GM21786 (cell line): ENCODE measurements around the gene ABI3BP.

Experiments
- ATAC-seq: cut with Tn5 transposase; IDR thresholded peaks from one replicate; pipeline ENCODE4 v1.9.1; 2021; ENCODE audit not compliant: unreplicated experiment

The ABI3BP gene

DNA sequence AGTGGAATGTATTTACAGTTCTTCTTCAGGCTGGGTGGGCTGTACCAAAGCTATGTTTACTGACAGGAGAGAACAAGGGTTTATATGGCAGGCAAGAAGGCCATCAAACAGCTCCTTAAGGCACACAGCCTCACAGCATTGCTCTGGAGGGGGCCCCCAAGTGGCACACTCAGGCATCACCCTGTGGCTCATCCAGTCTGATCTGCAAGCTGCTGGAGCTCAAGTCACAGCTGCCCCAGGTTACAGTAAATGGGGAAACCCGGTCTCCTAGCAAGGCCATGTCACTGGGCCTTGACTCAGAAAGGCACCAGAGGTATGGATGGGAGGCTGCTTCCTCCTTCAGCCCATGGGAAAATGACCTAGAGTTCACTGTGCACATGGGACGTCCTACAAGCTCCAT lies 216.5 kb downstream of the ABI3BP start:
- no peak for ATAC-seq

DNA sequence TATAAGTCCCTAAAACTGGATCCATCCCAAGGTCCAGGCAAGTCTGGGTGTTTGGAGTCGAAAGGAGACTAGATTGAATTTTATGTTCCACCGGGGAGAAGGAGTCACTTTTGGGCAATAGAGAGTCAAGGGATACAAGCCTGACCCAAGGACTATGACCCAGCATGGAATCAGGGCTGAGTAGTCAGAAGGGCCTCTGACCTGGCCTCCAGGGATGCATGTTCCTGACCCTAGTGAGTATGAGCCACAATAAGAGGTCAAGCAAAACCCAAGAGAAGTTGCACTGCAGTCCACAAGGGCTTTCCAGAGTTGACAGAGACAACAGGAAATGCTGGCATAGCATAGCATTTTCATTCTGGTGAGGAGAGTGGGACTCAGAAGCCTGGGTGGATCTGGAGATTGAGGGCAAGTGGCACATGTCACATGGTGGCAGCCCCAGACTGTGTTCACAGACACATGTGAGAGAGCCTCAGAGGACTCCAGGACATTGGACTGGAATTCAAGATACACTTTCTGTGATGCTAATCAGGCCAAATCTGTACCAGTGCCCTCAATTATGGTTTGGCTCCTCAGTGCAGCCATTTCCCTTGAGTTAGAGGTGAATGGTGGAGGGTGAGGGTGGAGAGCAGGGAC lies 217.0 kb downstream of the ABI3BP start:
- ATAC-seq, result no peak

DNA sequence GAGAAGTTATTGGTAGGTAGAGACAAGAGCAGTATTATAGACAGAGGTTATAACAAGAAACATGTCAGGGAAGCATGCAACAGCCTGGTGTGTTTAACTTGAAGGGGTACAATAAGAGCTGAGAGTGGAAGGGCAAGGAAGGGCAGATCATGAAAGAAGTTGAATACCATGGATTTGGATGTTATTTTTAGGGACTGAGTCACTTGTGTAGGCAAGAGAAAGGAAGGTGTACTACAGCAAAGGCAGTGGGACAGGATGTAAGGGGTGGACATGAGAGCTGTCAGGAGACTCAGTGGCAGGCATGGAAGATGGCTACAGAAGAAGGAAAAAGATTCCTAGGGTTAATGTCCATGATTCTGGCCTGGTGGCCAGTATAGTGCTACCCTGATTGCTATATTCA lies 217.6 kb downstream of the ABI3BP start:
- ATAC-seq, result no peak

DNA sequence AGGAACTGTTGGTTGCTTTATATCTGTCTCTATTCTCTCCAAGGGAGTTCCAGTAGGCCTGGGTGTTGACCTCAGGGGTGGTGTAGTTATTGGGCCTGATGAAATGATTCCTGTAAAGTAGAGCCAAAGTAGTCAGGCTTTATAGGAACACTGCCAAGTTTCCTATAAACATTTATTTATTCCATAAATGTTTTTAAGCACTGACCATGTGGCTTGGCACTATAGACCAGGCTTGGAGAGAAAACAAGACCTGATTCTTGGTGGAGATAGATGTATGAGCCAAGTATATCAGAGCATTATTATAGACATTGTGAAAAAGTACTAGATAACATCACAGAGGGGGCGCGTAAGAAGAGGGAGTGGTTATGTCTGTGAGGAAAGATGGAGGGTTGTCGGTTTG lies 218.0 kb downstream of the ABI3BP start:
- no peak for ATAC-seq

DNA sequence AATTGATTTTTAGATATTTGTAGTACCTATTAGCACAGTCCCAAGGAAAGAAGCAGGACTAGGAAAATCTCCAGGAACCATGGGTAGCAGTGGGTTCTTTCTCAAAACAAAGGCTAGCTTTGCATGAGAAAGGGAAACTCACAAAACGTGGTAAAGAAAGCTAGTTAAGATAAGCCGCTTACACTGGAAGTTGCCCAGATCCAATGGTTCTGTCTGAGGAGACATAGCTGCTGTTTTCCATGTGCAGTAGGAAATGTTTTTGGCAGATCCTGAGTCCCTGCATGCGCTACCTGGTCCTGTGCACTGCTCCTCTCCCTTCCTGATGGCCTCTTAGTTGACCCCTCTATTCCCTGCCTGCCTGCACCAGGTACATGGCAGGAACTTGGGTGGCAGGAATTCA lies 223.5 kb downstream of the ABI3BP start:
- ATAC-seq, result no peak

DNA sequence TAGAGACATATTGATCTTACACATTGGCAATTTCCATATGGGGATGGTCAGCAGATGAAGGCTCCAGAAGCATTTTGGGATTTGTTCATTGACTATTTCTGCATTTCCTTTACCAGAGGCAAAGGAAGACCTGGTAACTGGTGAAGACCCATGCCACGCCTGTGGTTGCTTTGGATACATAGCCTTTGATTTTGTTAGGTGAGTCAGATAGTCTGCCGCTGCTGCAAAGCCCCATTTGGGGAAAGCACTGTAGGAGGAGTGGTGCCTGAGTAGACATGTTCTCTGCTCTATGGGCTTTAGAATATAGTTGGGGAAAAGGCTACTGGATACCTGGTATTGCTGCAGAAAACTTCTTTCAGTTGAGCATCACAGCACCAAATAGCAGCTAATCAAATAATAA lies 227.2 kb downstream of the ABI3BP start:
- ATAC-seq, result no peak

DNA sequence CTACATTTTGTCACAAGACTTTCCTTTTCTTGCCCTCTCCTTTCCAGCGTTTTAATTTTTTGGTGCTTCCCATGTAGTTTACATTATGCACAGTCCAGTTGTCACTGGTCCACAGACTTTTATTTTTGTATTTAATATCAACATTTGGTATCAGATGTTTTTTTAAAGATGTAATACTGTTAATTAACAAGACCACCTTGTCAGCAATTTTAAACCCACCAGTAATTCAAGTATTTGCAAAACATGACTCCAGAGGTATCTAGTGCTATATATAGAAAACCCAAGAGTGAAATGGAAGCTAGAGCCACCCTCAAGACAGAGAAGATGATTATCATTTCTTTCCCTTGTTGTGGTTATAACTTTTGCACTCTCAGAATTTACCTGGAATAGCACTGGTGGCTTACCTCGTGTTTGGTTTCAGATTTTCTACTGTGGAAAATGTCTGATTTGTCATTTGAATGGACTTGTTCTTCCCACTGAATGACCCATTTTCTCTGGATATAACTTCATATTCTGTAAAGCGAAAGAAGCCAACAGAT lies 227.7 kb downstream of the ABI3BP start:
- ATAC-seq, result no peak

DNA sequence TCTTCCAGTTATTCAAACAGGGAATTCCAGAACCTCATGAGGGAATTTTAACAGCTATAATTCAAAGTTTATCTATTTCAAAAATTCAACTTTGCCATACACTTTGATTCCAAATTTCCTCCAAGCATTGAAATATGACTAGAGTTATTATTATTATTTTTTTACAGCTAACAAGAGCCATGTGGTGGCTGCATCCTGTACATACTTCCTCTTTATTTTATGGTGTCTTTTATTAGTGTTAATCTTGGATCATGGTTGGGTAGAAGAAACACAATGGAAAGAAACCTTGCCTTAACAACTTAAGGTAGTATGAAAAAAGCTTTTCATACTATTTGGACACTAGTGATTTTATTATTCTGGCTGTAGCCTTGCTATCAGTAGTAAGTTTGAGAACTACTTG lies 231.3 kb downstream of the ABI3BP start:
- ATAC-seq, result no peak

DNA sequence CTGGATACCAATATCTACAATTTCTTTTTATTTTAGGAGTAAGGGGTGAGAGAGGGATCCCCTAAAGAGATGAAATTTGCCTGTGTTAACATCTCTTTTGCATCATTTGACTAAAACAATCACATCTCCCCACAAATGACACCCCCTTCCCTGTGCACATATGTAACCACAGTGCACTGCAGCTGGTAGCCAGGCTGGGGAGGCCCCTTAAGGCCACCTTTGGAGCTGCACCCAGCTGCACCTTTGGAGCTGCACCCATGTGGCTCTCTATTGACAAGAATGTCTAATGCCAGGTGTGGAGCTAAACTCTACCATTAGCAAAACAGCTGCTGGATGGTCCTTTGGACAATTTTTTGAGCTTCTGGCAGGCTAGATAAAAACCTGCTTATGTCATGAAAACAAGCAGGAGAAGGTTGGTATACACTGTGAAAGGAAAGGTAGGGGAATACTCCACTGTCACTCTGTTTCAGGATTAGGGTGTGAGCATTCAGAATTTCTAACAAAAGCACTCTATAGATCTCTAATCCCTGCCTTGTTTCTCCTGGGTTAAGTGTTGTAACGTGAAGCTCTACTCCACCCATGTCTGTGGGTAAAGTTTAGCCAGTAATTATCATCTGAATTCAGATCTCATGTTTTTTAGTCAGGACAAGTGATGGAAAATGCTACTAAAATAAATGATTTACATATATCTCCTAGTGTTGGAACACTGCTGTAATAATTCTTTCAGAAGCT lies 231.8 kb downstream of the ABI3BP start:
- ATAC-seq, result peak; percentile 79

DNA sequence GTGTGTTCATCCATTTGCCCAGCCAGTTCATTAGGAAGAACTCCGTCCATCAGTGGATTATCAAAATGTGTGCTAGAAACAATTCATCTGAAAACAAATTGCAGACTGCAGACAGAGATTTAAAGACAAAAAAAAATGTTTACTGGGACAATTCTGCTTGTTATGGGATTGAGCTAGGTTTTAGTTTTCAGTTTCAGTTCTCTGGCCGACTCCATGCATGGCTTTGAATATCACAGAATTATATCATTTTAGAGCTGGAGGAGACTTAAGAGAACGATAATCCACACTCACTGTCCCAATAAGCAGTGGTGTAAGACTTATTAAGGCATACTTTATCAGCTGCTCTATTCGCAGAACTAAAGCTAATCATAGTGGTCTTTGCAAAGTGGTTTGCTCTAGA lies 232.8 kb downstream of the ABI3BP start:
- no peak for ATAC-seq

DNA sequence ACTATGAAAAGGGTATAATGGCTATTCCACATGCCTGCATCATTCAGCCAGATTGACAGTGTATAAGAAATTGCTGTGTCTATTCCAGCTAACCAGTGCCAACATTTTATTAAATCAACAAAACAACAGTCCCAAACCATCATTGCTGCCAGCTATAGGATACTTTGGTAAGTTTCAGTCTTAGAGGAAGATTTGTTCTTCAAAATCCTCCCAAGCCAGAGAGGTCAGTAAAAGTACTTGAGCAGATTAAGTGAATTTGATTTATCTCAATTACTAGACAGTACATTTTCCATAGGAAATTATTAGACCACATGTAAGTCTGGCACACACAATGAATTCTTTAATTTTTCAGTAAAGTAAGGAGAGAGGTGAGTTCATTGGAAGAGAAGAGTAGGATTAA lies 233.3 kb downstream of the ABI3BP start:
- ATAC-seq, result no peak

DNA sequence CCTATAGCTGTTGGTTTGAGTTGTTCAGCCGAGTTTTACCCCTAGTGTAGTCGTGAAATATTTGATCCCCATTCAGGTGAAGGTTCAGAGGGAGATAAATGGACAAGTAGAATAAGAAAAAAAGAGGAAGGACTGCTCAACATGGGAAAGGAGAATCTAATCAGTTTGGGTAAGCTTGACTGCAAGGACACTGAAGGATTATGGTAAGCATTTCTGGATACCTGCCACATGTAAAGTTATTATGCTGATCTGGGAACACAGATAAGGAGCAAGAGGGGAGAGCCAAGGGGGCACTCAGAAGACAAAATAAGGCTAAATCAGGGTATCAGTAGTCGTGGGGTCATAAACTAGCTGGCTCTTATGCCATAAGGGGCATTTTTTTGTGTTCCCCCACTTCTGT lies 234.1 kb downstream of the ABI3BP start:
- no peak for ATAC-seq

DNA sequence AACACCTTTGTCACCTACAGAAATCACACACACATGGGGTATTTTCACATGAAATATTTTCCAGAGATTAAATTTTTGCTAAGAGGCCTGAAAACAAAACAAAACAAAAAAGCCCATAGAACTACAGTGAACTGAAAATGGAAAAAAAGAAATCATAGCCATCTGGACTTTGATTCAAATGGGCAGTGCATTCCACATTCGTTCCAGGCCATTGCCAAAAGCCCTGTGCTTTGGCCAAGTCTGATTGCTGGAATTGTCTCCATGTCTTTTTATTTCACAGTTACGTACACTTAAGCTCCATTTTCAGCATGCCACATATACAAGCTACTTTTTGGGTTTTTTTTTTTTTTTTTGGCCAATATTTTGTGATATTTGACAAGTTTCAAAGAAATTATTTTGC lies 236.8 kb downstream of the ABI3BP start:
- ATAC-seq, result no peak

DNA sequence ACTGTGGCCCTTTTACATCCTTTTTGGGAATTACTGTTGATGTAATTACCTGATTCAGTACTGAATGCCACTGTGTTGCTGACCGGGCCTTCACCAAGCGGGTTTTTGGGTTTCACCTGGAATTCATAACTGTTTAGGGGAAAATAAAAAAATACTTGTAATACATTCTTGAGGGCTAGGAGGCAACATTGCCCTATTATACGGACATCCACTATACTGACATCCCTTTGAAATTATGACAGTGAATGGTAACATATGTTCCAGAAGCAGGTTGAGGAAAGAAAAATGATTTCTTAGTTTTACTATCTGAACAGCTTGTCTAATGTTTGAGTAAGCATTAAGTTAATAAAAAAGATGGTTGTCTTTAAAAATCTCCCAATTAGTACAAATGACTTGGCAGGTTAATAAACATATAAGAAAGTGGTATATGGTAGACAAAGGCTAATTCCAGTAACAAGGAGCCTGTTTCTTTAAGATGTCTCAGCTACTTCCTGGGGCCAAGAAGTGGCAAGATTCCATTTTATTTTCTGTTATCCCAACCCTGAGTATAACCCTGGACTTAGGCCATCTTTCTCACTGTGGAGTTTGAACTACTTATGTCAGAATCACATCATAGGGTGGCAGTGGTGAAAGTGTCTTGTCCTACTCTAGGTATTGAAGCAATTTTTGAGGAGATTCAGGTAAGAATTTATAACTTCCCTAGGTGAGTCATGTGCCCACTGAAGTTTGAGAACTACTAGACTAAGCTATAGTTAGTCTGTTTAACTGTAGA lies 238.5 kb downstream of the ABI3BP start:
- no peak for ATAC-seq

DNA sequence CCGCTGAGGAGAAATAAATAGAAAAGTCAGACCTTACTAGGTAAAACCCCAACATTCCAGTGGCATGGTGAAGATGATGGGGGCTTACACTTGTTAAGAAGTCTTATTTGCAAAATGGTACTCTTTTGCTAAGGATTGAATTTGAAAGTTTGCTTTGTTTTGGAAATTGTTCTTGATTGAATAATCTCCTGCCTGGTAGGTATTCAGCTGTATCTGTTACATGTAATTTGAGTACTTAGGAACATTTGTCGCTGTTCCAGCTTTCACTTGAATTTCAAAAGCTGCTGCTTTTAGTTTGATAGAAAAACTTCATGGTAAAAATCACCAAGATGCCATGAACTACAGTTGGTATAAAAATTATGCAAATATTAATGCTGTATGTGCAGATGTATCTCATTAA lies 239.4 kb downstream of the ABI3BP start:
- no peak for ATAC-seq

DNA sequence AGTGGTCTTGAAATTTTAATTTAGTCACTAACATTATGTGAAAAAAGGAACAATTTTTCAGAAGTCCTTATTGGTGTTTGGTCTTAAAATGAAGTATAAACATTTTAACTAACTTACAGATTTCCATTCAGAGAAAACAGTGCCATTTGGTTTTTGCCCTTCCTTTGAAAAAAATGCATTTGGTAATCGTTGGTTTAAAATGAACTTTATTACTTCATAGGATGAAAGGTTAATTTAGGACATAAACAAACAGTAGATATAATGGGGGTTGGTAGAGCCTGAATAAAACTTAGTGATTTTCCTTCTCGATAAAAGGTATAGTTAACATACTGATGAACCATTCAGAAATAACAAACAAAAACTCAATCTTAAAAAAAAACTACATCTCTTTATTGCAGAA lies 244.3 kb downstream of the ABI3BP start:
- ATAC-seq, result no peak

DNA sequence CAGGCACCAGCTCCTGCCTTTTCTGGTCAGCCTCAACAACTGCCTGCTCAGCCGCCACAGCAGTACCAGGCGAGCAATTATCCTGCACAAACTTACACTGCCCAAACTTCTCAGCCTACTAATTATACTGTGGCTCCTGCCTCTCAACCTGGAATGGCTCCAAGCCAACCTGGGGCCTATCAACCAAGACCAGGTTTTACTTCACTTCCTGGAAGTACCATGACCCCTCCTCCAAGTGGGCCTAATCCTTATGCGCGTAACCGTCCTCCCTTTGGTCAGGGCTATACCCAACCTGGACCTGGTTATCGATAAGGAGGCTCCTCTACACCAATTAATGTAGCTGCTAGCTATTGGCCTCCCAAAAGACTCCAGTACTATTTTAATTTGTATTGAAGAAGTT lies 245.0 kb downstream of the ABI3BP start:
- ATAC-seq, result no peak

DNA sequence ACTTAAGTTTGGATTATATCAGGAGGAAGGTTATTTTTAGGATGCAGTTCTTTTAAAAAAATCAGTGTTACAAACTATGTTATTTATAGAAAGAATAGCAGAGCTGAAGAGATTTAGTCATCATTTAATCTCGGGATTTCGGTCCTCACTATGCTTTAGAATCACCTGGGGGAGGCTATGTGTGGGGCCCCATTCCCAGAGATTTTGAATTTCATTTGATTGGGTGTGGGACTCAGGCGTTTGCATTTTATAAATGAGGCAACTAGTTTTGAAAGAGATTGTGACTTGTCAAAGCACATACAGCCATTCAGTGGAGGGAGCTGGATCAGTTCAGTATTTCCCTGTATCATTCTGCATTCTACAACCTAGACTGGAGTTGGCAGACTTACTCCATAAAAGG lies 247.1 kb downstream of the ABI3BP start:
- no peak for ATAC-seq

DNA sequence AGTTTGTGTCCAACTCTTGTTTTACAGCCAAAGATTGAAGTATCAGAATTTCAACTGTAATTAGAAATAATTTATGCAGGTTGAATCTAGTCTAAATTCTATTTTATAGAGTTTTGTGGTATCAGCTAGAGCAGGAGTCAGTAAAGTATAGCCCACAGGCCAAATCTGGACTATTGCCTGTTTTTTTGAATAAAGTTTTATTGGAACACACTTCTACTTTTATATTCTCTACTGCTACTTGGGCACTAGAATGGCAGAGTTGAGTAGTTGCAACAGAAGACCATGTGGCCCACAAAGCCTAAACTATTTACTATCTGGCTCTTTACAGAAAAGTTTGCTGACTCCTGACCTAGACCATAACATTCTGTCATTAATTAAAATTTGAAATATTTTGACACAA lies 247.6 kb downstream of the ABI3BP start:
- ATAC-seq, result no peak

DNA sequence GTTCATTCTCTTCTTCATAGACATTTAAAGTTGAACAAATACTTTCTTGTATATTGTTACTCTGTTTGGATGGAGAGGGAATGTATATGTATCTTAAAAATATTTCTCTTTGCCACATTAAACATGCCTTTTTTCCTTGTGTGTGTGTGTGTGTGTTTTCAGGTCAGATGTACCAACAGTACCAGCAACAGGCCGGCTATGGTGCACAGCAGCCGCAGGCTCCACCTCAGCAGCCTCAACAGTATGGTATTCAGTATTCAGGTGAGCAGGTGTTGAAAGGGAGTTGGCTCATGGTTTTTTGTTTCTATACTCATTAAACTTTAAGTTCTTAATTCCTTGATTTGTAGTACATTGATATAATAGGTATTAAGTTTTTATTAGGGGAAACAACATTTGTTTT lies 248.6 kb downstream of the ABI3BP start:
- ATAC-seq, result no peak

DNA sequence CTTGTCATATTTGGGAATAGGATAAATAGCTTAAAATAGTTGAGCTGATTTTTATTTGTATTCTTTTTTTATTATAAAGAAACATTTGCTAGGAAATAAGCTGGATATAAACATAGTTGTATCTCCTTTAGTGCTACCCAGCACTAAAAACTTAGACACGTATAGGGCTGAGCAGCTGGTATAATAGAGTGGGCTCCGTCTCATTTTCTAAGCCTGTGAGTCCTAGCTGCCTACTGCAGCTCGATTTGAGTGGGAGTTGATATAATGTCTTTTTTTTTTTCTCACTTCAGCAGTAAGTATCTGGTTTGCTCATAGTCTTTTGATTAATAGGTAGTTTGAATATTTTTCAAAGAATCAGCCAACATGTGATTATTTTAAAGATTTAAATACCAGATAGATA lies 249.7 kb downstream of the ABI3BP start:
- ATAC-seq, result no peak

DNA sequence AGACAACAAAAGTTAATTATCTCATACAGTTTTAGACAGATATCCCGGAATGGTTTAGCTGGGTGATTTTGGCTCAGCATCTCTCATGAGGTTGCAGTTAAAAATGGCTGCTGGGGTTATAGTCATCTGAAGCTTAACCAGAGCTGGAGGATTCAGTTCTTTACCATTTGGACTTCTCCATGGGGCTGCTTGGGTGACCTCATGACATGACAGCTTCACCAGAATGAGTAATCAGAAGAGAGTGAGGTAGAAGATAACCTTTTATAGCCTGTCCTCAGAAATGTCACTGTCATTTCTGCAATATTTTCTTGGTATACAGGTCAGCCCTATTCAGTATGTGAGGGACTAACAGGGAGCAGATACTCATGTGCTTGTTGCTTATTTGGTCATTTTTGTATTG lies 253.0 kb downstream of the ABI3BP start:
- no peak for ATAC-seq
